Cortex of kidney (tissue), 1 donor: ENCODE measurements around the gene IP6K2.

Experiments used
- DNase-seq: peaks from one replicate; lab custom pipeline; 2025; lab: John Stamatoyannopoulos, UW

IP6K2 gene

GRCh38 chr3:48663489-48664312 lies 53.3 kb downstream of the IP6K2 start:
- no peak for DNase-seq

GRCh38 chr3:48662753-48663488 lies 54.1 kb downstream of the IP6K2 start, which contains the start of gene CELSR3:
TSS of gene CELSR3 (minus strand) at chr3:48662886. CDS start at chr3:48662634, 252 bp downstream.
- DNase-seq: no peak

- DNase-seq: no peak
These were observed 54.8 kb downstream of the IP6K2 start for GRCh38 chr3:48662145-48662752.

GRCh38 chr3:48661501-48662144 lies 55.4 kb downstream of the IP6K2 start:
- no peak for DNase-seq

GRCh38 chr3:48660800-48661400 lies 56.1 kb downstream of the IP6K2 start:
- DNase-seq: no peak

- DNase-seq: no peak
These were observed 60.2 kb downstream of the IP6K2 start for GRCh38 chr3:48656841-48657281.

- no peak for DNase-seq
These were observed 60.8 kb downstream of the IP6K2 start for GRCh38 chr3:48656061-48656840.

- DNase-seq: no peak
These were observed 61.4 kb downstream of the IP6K2 start for GRCh38 chr3:48655606-48656005.

- no peak for DNase-seq
These were observed 62.0 kb downstream of the IP6K2 start for GRCh38 chr3:48655063-48655462.

GRCh38 chr3:48652923-48653715 lies 63.9 kb downstream of the IP6K2 start:
- DNase-seq: no peak

GRCh38 chr3:48651771-48652170 lies 65.2 kb downstream of the IP6K2 start:
- DNase-seq: no peak

GRCh38 chr3:48650723-48651122 lies 66.3 kb downstream of the IP6K2 start:
- no peak for DNase-seq

GRCh38 chr3:48648188-48648850 lies 68.7 kb downstream of the IP6K2 start:
- no peak for DNase-seq

GRCh38 chr3:48647714-48648113 lies 69.3 kb downstream of the IP6K2 start:
- DNase-seq: no peak

- DNase-seq: no peak
These were observed 71.9 kb downstream of the IP6K2 start for GRCh38 chr3:48644898-48645760.

GRCh38 chr3:48642605-48643004 lies 74.4 kb downstream of the IP6K2 start:
- no peak for DNase-seq

GRCh38 chr3:48641396-48641795 lies 75.6 kb downstream of the IP6K2 start:
- no peak for DNase-seq

- DNase-seq: no peak
These were observed 76.9 kb downstream of the IP6K2 start for GRCh38 chr3:48639944-48640606.
